Suprapubic skin (tissue), 4 donors: ENCODE measurements around the gene LSM3. TPM values are rescaled to one million over a fixed set of nuclear protein-coding genes. Genes with fewer than 3 reads are reported as not detected.

Experiments
- DNase-seq, 2 donors: peaks; one replicate each; pipeline ENCODE4 v3.0.0-alpha.2; 2019; ENCODE audit warnings: low spot score in 2 of 2
- H3K27ac ChIP-seq: fragments of 200-600 bp; sonication (generic); one replicate; pipeline ENCODE4 v1.5.1; 2019
- H3K27me3 ChIP-seq: fragments of 200-600 bp; sonication (generic); one replicate; pipeline ENCODE4 v1.5.1; 2019
- H3K36me3 ChIP-seq: fragments of 200-600 bp; sonication (generic); one replicate; pipeline ENCODE4 v1.5.1; 2019
- H3K4me1 ChIP-seq: fragments of 200-600 bp; sonication (generic); one replicate; pipeline ENCODE4 v1.5.1; 2019
- H3K4me3 ChIP-seq: fragments of 200-600 bp; sonication (generic); one replicate; pipeline ENCODE4 v1.5.1; 2019; ENCODE audit warnings: mild to moderate bottlenecking
- H3K9me3 ChIP-seq: fragments of 200-600 bp; sonication (generic); one replicate; pipeline ENCODE4 v1.5.1; 2019
- EP300 ChIP-seq: sonication (generic); formaldehyde crosslinking; IDR thresholded peaks from one replicate; pipeline ENCODE4 v1.6.1; 2017; ENCODE audit warnings: antibody characterized with exemption
- POLR2A ChIP-seq, 2 donors: fragments of 450-650 bp; IDR thresholded peaks; one replicate each; pipeline ENCODE4 v1.6.1; 2017; ENCODE audit warnings: antibody characterized with exemption in 2 of 2, mild to moderate bottlenecking in 2 of 2, moderate library complexity in 2 of 2
- POLR2AphosphoS5 ChIP-seq, 3 donors: sonication (generic); formaldehyde crosslinking; IDR thresholded peaks; one replicate each; pipeline ENCODE4 v1.6.1; 2017; ENCODE audit warnings: antibody characterized with exemption in 3 of 3
- WGBS: methylation state at CpG from one replicate; pipeline ENCODE4 v1.1.5; 2018; 5-methylcytosine and 5-hydroxymethylcytosine counted together
- total RNA-seq, 4 donors: library from RNA; depleted of rRNA; stranded (reverse); fragments of >200 nt; gene quantifications; one replicate each; pipeline ENCODE4 v1.1.0, GENCODE V29; 2016
- TF ChIP-seq, protein P1 (sequence below), 2 donors: fragments of 200-600 bp in 1 of 2; fragments of 450-650 bp in 1 of 2; sonication (generic) in 1 of 2; IDR thresholded peaks; one replicate each; pipeline ENCODE4 v1.5.1; 2016 to 2019; ENCODE audit warnings: antibody characterized with exemption in 2 of 2, mild to moderate bottlenecking in 1 of 2, moderate library complexity in 1 of 2

LSM3 gene
- total RNA-seq, 4 donors from 2014 or later = 5.5 to 10.7 (median 8.9) TPM

DNA sequence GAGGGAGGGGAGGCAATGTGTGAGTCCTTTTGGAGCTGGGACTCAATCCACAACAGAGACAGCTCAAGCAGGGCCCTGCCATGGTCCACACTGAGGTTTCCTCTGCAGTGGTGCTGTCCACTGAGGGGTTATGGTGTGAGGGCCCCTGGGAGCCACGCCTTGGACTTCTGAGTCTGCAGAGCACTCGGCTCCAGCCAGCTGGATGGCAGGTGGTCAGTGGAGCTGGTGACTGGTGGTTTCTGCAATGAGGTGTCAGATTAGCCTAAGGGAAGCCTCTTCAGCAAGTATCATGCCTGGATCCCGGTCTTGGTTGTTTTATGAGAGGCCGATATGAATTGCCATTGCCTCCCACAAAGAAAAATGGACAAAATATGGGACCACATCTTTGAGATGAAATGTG lies 21.7 kb downstream of the LSM3 start:
- Histone ChIP-seq H3K27me3 (no peaks in the 10 kb centered on the region), H3K4me1 (peaks cover 76% of the 10 kb centered on the region), H3K9me3 (no peaks in the 10 kb centered on the region), H3K4me3 (no peak overlapping the region), H3K36me3 (peaks cover 12% of the 10 kb centered on the region), H3K27ac (peak overlapping the region; percentile 57)
- WGBS = 70% methylated on average over 4 of the region's 4 CpGs
- DNase-seq = no peak
- TF ChIP-seq, protein P1, sequence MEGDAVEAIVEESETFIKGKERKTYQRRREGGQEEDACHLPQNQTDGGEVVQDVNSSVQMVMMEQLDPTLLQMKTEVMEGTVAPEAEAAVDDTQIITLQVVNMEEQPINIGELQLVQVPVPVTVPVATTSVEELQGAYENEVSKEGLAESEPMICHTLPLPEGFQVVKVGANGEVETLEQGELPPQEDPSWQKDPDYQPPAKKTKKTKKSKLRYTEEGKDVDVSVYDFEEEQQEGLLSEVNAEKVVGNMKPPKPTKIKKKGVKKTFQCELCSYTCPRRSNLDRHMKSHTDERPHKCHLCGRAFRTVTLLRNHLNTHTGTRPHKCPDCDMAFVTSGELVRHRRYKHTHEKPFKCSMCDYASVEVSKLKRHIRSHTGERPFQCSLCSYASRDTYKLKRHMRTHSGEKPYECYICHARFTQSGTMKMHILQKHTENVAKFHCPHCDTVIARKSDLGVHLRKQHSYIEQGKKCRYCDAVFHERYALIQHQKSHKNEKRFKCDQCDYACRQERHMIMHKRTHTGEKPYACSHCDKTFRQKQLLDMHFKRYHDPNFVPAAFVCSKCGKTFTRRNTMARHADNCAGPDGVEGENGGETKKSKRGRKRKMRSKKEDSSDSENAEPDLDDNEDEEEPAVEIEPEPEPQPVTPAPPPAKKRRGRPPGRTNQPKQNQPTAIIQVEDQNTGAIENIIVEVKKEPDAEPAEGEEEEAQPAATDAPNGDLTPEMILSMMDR (IDR thresholded peaks at IDR 0.05) = no peak
- TF ChIP-seq POLR2AphosphoS5 (IDR thresholded peaks at IDR 0.05) (no peak), EP300 (no peak), POLR2A (IDR thresholded peaks at IDR 0.05) (no peak)

DNA sequence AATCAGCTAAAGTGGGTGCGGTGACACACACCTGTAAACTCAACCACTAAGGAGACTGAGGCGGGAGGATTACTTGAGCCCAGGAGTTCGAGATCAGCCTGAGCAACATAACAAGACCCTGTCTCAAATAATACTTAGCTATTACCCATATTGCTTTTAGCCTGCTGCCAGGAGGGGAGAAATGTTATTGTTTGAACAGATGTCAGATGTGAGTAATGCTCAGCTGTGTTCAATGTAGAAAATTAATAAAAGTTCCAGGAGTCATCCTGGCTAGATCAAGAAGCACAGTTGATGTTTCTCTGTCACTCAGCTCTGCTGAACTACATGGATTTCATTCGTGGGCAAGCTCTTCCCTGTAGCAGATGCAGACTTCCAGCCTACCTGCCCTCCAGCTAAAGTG lies 22.2 kb downstream of the LSM3 start:
- WGBS = 53% methylated on average over 4 of the region's 4 CpGs
- Histone ChIP-seq H3K36me3 (peaks cover 12% of the 10 kb centered on the region), H3K4me3 (no peak overlapping the region), H3K27me3 (no peaks in the 10 kb centered on the region), H3K4me1 (peaks cover 80% of the 10 kb centered on the region), H3K27ac (peak overlapping the region; percentile 39), H3K9me3 (no peaks in the 10 kb centered on the region)
- DNase-seq = no peak
- TF ChIP-seq POLR2A (IDR thresholded peaks at IDR 0.05) = no peak
- TF ChIP-seq, protein P1 (IDR thresholded peaks at IDR 0.05) = no peak
- no peak for TF ChIP-seq EP300
- TF ChIP-seq POLR2AphosphoS5 (IDR thresholded peaks at IDR 0.05) = no peak

GRCh38 chr3:14201940-14202684 lies 23.5 kb downstream of the LSM3 start:
- Histone ChIP-seq H3K27ac (no peak overlapping the region), H3K9me3 (no peaks in the 10 kb centered on the region), H3K36me3 (peaks cover 12% of the 10 kb centered on the region), H3K27me3 (no peaks in the 10 kb centered on the region), H3K4me1 (peaks cover 75% of the 10 kb centered on the region), H3K4me3 (no peak overlapping the region)
- TF ChIP-seq POLR2AphosphoS5 (IDR thresholded peaks at IDR 0.05) (no peak), EP300 (no peak), POLR2A (IDR thresholded peaks at IDR 0.05) (no peak)
- TF ChIP-seq, protein P1 (IDR thresholded peaks at IDR 0.05) = no peak
- no peak for DNase-seq
- WGBS = 57% methylated on average over 7 of the region's 7 CpGs

GRCh38 chr3:14202874-14203520 lies 24.4 kb downstream of the LSM3 start:
- no peaks in the 10 kb centered on the region for H3K27me3 ChIP-seq
- DNase-seq = no peak
- H3K27ac ChIP-seq = no peak overlapping the region
- no peaks in the 10 kb centered on the region for H3K9me3 ChIP-seq
- peaks cover 71% of the 10 kb centered on the region for H3K4me1 ChIP-seq
- TF ChIP-seq POLR2A (IDR thresholded peaks at IDR 0.05) (no peak), POLR2AphosphoS5 (IDR thresholded peaks at IDR 0.05) (no peak), EP300 (no peak)
- TF ChIP-seq, protein P1 (IDR thresholded peaks at IDR 0.05) = no peak
- no peak overlapping the region for H3K4me3 ChIP-seq
- WGBS = 67% methylated on average over 23 of the region's 23 CpGs
- H3K36me3 ChIP-seq = peaks cover 12% of the 10 kb centered on the region

- WGBS = 44% methylated on average over 9 of the region's 10 CpGs
- H3K27me3 ChIP-seq = no peaks in the 10 kb centered on the region
Observed at GRCh38 chr3:14203521-14204079, 25.0 kb downstream of the LSM3 start.

More at GRCh38 chr3:14203521-14204079, 25.0 kb downstream of the LSM3 start:
- H3K4me3 ChIP-seq = no peak overlapping the region
- H3K9me3 ChIP-seq = no peaks in the 10 kb centered on the region
- peak overlapping the region; percentile 34 for H3K27ac ChIP-seq
- peak in 1 of 2 donors; percentile 74 for DNase-seq
- H3K36me3 ChIP-seq = peaks cover 9% of the 10 kb centered on the region
- H3K4me1 ChIP-seq = peaks cover 68% of the 10 kb centered on the region
- no peak for TF ChIP-seq EP300
- TF ChIP-seq, protein P1 (IDR thresholded peaks at IDR 0.05) = peak; percentile 74 to 80
- peak in 1 of 3 donors; percentile 34 for TF ChIP-seq POLR2AphosphoS5 (IDR thresholded peaks at IDR 0.05)
- TF ChIP-seq POLR2A (IDR thresholded peaks at IDR 0.05) = no peak
